ENCODE data around the gene NTSR1. TPM values are rescaled to one million over a fixed set of nuclear protein-coding genes. Genes with fewer than 3 reads are reported as not detected.

Gene NTSR1
- total RNA-seq, 1 experiment from 2014 or later, result 4.5 TPM

GRCh38 chr20:62666736-62667529 is 41.7 kb upstream of the NTSR1 start:
- ChIA-PET POLR2A (interaction anchor here (1.0 to 1.2 kb wide), 4 partner anchors 15 to 128 kb away, joined by 3 to 5 read pairs (median 4); no protein-coding TSS in a partner anchor), CTCF (interaction anchor here (0.7 to 3.1 kb wide), 10 partner anchors 11 to 167 kb away, joined by 3 to 19 read pairs (median 6); no protein-coding TSS in a partner anchor)
- peak; percentile 28 for DNase-seq (ENCODE audit: unreplicated experiment)
- TF ChIP-seq, protein P1, sequence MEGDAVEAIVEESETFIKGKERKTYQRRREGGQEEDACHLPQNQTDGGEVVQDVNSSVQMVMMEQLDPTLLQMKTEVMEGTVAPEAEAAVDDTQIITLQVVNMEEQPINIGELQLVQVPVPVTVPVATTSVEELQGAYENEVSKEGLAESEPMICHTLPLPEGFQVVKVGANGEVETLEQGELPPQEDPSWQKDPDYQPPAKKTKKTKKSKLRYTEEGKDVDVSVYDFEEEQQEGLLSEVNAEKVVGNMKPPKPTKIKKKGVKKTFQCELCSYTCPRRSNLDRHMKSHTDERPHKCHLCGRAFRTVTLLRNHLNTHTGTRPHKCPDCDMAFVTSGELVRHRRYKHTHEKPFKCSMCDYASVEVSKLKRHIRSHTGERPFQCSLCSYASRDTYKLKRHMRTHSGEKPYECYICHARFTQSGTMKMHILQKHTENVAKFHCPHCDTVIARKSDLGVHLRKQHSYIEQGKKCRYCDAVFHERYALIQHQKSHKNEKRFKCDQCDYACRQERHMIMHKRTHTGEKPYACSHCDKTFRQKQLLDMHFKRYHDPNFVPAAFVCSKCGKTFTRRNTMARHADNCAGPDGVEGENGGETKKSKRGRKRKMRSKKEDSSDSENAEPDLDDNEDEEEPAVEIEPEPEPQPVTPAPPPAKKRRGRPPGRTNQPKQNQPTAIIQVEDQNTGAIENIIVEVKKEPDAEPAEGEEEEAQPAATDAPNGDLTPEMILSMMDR (IDR thresholded peaks at IDR 0.05; ENCODE audit: unreplicated experiment), result no peak
- intact Hi-C loops (cut with micrococcal nuclease), result loop anchor here (5.0 kb wide), 1 partner anchor 140 kb away; no protein-coding TSS in a partner anchor
- Mint-ChIP-seq H3K36me3 (ENCODE audit: insufficient read depth, unreplicated experiment) (peaks cover 41% of the 10 kb centered on the region), H3K27me3 (ENCODE audit: insufficient read depth, unreplicated experiment) (no peaks in the 10 kb centered on the region), H3K27ac (ENCODE audit: low read depth, unreplicated experiment) (peak overlapping the region; percentile 68), H3K9me3 (ENCODE audit: unreplicated experiment) (no peaks in the 10 kb centered on the region), H3K4me1 (ENCODE audit: insufficient read depth, unreplicated experiment) (peaks cover 10% of the 10 kb centered on the region), H3K4me3 (ENCODE audit: unreplicated experiment) (no peak overlapping the region)
- BruUV-seq (replicated peaks), result no TSS peak

DNA sequence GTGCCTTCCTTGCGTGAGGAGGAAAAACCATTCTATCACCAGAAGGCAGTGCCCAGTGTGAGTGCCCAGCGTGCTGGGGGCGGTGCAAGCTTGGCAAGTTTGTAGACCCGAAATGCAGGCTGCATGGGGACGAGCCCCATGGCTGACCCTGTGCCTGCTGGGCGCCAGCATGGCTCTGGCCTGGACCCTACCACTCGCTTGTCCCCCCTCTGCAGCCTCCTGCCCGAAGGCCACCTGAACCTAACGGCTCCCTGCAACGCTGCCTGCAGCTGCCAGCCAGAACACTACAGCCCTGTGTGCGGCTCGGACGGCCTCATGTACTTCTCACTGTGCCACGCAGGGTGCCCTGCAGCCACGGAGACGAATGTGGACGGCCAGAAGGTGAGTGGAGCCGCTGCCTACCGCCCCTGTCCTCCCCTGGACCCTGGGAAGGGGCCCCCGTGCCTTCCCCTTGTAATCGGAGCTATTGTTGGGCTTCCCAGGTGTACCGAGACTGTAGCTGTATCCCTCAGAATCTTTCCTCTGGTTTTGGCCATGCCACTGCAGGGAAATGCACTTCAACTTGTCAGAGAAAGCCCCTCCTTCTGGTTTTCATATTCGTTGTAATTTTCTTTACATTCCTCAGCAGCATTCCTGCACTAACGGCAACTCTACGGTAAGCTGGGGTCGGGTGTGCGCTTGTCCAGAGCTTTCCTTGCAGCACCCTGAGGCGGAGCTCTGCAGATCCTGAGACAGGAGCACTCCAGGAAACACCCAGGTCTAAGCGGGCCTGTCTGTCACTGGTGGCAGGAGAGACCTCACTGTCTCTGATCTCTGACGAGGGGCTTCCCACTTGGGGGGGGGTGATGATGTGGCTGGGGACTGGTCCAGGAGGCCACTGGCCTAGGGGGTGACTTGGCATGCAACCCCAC is 40.9 kb upstream of the NTSR1 start:
- CTCF ChIA-PET, result interaction anchor here (0.6 to 3.1 kb wide), 16 partner anchors 11 to 341 kb away, joined by 3 to 19 read pairs (median 4); no protein-coding TSS in a partner anchor
- Mint-ChIP-seq H3K27me3 (ENCODE audit: insufficient read depth, unreplicated experiment) (no peaks in the 10 kb centered on the region), H3K4me1 (ENCODE audit: insufficient read depth, unreplicated experiment) (peaks cover 7% of the 10 kb centered on the region), H3K4me3 (ENCODE audit: unreplicated experiment) (no peak overlapping the region), H3K9me3 (ENCODE audit: unreplicated experiment) (no peaks in the 10 kb centered on the region), H3K36me3 (ENCODE audit: insufficient read depth, unreplicated experiment) (peaks cover 47% of the 10 kb centered on the region), H3K27ac (ENCODE audit: low read depth, unreplicated experiment) (no peak overlapping the region)
- TF ChIP-seq, protein P1 (IDR thresholded peaks at IDR 0.05; ENCODE audit: unreplicated experiment), result no peak
- intact Hi-C loops (cut with micrococcal nuclease), result loop anchor here (1.0 to 5.0 kb wide), 2 partner anchors 124 to 140 kb away; no protein-coding TSS in a partner anchor
- DNase-seq (ENCODE audit: unreplicated experiment), result no peak
- BruUV-seq (replicated peaks), result no TSS peak
- POLR2A ChIA-PET, result interaction anchor here (1.0 to 1.2 kb wide), 3 partner anchors 105 to 127 kb away, joined by 3 to 5 read pairs (median 3); no protein-coding TSS in a partner anchor

GRCh38 chr20:62668441-62669027 is 40.1 kb upstream of the NTSR1 start:
- Mint-ChIP-seq H3K9me3 (ENCODE audit: unreplicated experiment) (no peaks in the 10 kb centered on the region), H3K27ac (ENCODE audit: low read depth, unreplicated experiment) (no peak overlapping the region), H3K4me3 (ENCODE audit: unreplicated experiment) (no peak overlapping the region), H3K27me3 (ENCODE audit: insufficient read depth, unreplicated experiment) (no peaks in the 10 kb centered on the region), H3K4me1 (ENCODE audit: insufficient read depth, unreplicated experiment) (peaks cover 7% of the 10 kb centered on the region), H3K36me3 (ENCODE audit: insufficient read depth, unreplicated experiment) (peaks cover 47% of the 10 kb centered on the region)
- intact Hi-C loops (cut with micrococcal nuclease), result loop anchor here (1.0 to 5.0 kb wide), 2 partner anchors 123 to 139 kb away; no protein-coding TSS in a partner anchor
- POLR2A ChIA-PET, result interaction anchor here (0.6 to 1.6 kb wide), 5 partner anchors 17 to 123 kb away, joined by 3 to 7 read pairs (median 3); no protein-coding TSS in a partner anchor
- TF ChIP-seq, protein P1 (IDR thresholded peaks at IDR 0.05; ENCODE audit: unreplicated experiment), result peak; percentile 67
- BruUV-seq (replicated peaks), result no TSS peak
- peak; percentile 73 for DNase-seq (ENCODE audit: unreplicated experiment)
- CTCF ChIA-PET, result interaction anchor here (0.6 to 3.1 kb wide), 18 partner anchors 10 to 340 kb away, joined by 3 to 20 read pairs (median 4); no protein-coding TSS in a partner anchor

Data from MCF 10A (cell line).